SU-DHL-6 (cell line): Measurements from ENCODE around the gene ZMIZ1.

Experiments
- EZH2phosphoT487 ChIP-seq: fragments of 200-600 bp; sonication (generic), shearing (Covaris generic); conservative IDR thresholded peaks from 2 replicates; pipeline ENCODE4 v1.6.1; 2018; ENCODE audit warnings: mild to moderate bottlenecking, antibody characterized with exemption, low read length, moderate library complexity, mixed read lengths
- TF ChIP-seq, protein P1 (sequence below): fragments of 200-600 bp; sonication (generic); IDR thresholded peaks from one replicate; pipeline ENCODE4 v1.5.1; 2017; ENCODE audit warnings: antibody characterized with exemption, mild to moderate bottlenecking, low read length, moderate library complexity; ENCODE audit not compliant: insufficient read depth, poor library complexity, severe bottlenecking

- TF ChIP-seq, protein P1, sequence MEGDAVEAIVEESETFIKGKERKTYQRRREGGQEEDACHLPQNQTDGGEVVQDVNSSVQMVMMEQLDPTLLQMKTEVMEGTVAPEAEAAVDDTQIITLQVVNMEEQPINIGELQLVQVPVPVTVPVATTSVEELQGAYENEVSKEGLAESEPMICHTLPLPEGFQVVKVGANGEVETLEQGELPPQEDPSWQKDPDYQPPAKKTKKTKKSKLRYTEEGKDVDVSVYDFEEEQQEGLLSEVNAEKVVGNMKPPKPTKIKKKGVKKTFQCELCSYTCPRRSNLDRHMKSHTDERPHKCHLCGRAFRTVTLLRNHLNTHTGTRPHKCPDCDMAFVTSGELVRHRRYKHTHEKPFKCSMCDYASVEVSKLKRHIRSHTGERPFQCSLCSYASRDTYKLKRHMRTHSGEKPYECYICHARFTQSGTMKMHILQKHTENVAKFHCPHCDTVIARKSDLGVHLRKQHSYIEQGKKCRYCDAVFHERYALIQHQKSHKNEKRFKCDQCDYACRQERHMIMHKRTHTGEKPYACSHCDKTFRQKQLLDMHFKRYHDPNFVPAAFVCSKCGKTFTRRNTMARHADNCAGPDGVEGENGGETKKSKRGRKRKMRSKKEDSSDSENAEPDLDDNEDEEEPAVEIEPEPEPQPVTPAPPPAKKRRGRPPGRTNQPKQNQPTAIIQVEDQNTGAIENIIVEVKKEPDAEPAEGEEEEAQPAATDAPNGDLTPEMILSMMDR = no peak
- TF ChIP-seq EZH2phosphoT487 = no peak
These were observed 98.0 kb downstream of the ZMIZ1 start for GRCh38 chr10:79166741-79167140.
